Activated naive CD4-positive, alpha-beta T cell treated with anti-CD3 and anti-CD28 coated beads, Interleukin-2, amount 50 U/mL, for 16 hours (primary cell): ENCODE results near the gene RNLS.
"Not testable (repeated sequence)": the region's sequence is repeated elsewhere in the genome, so short reads cannot be mapped to it uniquely, and the experiment has no call there.

Experiments used
- DNase-seq: peaks from one replicate; pipeline ENCODE4 v3.0.0-alpha.2; 2020

Gene RNLS

DNA sequence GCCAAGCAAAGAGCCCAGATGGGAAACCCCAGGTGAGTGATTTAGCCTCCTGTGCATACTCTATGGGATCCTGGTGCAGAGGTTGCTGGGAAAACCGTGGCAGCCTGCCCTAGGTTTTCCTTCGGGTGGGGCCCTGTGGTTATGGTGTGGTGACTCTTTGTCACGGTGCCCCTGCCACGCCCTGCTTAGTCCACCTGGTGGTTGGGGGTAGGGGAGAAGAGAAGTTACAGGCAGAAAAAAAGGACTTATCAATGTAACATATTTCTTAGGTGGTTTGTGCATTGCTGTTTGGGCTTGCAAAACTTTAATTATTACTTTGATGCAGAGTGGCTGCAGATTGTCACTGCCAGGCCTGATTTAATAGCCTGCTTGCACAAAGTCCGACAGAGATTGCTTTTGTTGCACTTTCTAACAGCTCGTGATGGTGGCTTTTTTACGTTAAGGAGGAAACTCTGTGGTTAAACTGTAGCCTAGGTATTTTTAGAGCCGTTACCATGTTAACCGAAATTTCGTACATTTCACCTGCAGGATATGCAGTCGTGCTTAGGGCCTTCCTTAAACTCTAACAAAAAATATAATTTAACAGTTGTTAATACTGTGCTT is 197.4 kb downstream of the RNLS start:
- DNase-seq = peak; percentile 18

GRCh38 chr10:88383276-88383675 is 199.8 kb downstream of the RNLS start:
- DNase-seq = no peak

GRCh38 chr10:88382699-88383098 is 200.4 kb downstream of the RNLS start:
- no peak for DNase-seq

- DNase-seq = no peak
Observed at GRCh38 chr10:88379575-88379974, 203.5 kb downstream of the RNLS start.

- no peak for DNase-seq
Observed at GRCh38 chr10:88377510-88377909, 205.6 kb downstream of the RNLS start.

- DNase-seq = no peak
Observed at GRCh38 chr10:88374392-88375175, 208.5 kb downstream of the RNLS start.

GRCh38 chr10:88372881-88373592 is 210.1 kb downstream of the RNLS start:
- no peak for DNase-seq

GRCh38 chr10:88372051-88372715 is 210.9 kb downstream of the RNLS start:
- DNase-seq = no peak

DNA sequence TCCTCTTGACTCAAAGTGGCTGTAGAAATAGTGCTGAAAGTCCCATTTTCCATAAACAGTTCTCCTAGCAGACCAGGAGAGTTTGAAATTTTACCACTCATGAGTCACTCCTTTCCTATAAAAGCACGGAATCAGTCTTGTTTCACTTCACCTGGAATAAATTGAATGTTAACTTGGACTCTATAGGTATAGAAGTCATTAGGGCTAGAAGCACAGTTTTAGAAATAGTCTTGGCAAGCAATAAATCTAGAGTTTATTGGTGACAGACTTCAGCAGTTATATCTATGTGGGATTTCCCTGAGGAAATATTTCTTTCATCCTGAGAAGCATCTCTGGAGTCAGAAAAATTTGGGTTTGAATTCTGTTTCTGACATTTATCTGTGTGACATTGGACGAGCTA is 212.4 kb downstream of the RNLS start:
- DNase-seq = no peak

DNA sequence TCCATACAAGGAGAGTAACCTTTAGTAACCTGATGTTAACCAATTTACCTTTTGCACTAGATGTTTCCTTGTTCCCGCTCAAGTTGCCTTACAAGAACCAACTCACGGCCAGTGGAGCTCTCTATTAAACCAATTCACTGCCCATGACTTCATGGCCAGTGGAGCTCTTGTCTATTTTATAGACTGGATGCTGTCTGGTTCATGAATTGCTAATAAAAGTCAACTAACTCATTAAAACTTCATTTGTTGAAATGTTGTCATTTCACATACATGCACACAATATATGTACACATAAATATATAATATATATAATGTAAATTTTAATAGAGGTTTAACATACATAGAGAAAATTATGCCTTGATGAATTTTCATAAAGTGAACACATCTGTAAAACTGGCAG is 216.3 kb downstream of the RNLS start:
- no peak for DNase-seq

- DNase-seq = no peak
Observed at GRCh38 chr10:88361995-88362807, 220.9 kb downstream of the RNLS start.

DNA sequence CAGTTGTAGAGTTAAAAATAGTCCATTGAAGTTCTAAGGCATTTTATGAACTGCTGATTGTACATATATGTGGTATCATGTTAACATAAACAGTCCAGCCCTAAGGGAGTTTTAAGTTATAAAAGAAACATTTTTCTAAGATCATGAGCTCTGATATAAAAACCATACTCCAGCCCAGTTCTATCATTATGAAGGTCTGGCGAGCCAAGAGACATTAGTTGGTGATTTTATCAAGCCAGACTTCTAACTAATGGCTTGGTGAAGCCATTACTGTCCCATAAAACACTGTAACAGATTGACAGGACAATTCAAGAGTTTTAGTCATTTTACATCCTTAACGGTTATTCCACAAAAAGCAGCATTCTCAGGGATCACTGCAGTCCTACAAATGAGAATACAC is 221.6 kb downstream of the RNLS start:
- no peak for DNase-seq

DNA sequence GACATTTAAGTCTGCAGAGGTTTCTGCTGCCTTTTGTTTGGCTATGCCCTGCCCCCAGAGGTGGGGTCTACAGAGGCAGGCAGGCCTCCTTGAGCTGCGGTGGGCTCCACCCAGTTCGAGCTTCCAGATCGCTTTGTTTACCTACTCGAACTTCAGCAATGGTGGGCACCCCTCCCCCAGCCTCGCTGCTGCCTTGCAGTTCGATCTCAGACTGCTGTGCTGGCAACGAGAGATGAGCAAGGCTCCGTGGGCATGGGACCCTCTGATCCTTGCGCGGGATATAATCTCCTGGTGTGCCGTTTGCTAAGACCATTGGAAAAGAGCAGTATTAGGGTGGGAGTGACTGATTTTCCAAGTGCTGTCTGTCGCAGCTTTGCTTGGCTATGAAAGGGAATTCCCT is 227.4 kb downstream of the RNLS start:
- not testable (repeated sequence) for DNase-seq

DNA sequence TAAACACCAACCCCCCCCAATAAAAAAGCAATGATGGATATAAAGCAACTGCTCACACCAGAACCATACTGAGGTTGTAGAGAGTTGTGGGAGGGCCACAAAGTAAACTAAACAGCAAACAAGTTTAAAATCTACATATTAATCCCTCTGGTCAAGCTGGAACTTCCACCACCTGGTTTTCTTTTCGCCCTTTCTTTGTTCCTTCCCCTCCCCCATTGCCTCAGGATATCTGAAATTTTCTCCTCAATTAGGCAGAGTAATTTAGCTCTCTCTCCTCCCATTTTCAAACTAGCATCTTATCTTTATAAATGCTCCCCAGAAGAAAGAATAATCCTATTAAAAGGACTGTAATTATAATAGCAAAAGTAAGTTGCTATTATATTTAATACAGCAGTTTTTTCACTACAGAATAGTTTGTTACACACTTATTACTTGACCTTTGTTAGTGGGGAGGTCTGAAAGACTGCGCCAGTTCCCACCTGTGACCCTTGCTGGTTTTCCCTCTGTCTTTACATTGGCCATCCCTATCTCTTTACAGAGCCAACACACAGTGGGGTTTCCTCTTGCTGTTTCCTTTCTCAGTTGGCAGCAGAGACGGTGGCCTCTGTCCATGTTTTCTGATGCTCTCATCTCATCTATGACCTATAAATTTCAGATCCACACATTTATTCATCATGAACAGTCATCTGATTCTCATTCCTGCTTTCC is 235.4 kb downstream of the RNLS start:
- DNase-seq = no peak

GRCh38 chr10:88347022-88347421 is 236.1 kb downstream of the RNLS start:
- DNase-seq = no peak

DNA sequence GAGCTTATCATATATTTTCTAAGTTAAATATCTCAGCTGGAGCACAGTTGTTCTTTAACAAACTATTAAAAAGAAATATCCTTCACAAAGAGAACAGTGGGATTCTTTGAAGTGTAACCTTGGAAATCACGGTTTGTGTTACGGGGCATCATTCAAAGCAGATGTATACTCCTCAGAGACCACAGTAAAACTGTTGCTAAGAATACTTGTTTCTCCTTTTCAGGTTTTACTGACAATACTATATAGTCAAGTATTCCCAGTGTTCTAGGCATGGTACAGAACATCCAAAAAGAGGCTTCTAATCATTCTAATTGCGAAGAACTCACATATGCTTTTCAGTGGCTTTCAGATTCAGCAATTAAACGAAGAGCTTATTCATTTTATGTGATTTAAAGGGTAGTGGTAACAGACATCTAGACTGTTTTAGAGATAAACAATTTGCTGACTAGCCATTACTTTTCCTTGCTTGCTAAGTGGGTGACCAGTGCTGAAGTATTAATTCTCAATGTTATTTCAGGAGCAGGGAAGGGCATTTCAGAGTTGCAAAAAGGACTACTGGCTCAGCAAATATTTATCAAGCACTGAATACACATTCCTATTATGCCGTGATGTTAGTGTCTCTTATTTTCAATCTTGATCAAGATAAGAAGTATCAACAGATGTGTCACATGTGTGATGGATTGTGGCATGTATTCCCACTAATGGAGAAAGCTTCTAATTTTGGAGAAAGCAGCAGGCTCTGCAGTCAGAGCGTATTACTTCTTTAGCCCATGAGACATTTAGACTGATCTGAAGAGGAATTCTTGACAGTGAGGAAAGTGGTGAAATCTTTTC is 236.8 kb downstream of the RNLS start:
- no peak for DNase-seq

DNA sequence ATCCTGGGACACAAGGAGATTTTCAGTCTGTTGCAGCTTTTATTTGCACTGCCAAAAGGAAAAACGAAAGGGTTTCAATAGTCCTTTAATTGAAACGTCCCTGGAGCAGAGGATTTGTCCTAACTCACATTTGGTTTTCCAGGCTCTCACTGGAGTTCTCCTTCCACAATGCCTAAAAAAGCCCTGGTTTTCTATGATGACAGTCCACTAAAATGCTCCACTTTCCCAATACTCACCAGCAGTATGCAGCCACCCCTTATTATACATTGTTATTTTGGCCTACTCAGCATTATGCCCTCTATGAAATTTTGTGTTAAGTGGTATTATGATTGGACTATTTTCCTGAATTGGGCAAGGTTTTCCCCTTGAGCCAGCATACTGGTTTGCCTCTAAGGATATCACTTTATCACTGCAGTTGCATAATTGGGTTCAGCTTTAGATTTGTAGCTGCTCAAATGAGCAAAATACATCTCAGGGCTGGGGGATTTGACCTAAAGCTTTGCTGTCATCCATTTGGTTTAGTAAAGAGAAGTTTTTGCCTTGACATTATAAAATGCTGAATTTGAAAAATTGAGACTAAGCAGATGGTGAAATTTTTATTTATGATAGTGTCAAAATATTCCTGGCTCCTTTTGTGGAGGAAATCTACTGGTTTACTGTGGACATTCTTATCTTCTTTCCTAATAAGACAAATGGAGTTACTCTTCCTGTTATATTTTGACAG is 239.2 kb downstream of the RNLS start:
- no peak for DNase-seq

DNA sequence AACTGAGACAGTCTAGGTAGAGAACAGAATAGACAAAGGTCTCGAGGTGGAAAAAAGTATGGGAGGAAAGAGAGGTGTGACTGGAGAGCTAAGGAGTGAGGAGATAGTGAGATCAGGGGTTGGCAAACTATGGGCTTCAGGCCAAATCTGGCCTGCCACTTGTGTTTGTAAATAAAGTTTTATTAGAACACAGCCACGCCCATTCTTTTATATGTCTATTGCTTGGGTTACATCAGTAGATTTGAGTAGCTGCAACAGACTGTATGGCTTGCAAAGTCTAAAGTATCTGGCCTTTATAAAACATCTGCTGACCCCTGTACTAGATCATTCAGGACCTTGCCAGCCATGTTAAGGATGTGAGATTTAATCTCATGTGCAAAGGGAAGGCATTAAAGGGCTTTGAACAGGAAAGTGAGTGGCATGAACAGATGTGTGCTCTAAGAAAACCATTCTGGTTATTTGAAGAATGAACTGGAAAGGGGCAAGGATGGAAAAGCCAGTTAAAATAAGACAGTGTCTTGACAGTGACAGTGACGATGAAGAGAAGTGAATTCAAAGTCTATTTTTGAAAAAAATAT is 240.3 kb downstream of the RNLS start:
- no peak for DNase-seq

DNA sequence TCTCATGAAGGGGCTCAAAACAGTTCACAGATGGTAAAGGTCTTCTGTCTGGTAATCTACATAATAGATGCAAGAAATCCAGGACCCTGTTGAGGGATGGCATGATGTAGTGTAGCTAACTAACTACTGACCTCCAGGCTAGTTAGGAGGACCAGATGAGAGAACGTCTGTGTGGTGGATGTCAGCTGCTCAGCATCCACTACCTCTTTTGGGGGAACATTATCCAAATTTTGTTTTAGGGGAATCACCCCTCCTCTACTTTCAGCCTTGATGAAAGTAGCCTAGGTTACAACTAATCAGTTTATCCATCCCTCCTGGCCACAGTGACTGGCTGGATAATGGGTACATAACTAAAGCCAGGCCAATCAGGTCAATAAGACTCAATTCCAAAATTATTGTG is 246.0 kb downstream of the RNLS start:
- no peak for DNase-seq

GRCh38 chr10:88336334-88336733 is 246.8 kb downstream of the RNLS start:
- DNase-seq = no peak
